GM12801 (cell line): ENCODE data around the gene TNFSF13B.

ENCODE experiments used
- CTCF ChIP-seq: IDR thresholded peaks from one replicate; pipeline ENCODE4 v1.5.1; 2011; ENCODE audit warnings: control low read depth; ENCODE audit not compliant: insufficient read length; ENCODE audit errors: extremely low read depth

The TNFSF13B gene

GRCh38 chr13:108326309-108326708 is 56.8 kb downstream of the TNFSF13B start:
- no peak for TF ChIP-seq CTCF

GRCh38 chr13:108328848-108329247 is 59.3 kb downstream of the TNFSF13B start:
- TF ChIP-seq CTCF = no peak

- TF ChIP-seq CTCF = no peak
Measured at GRCh38 chr13:108332791-108333190, 63.3 kb downstream of the TNFSF13B start.

- TF ChIP-seq CTCF = no peak
Measured at GRCh38 chr13:108342369-108343289, 73.1 kb downstream of the TNFSF13B start.

- no peak for TF ChIP-seq CTCF
Measured at GRCh38 chr13:108345016-108345415, 75.5 kb downstream of the TNFSF13B start.

GRCh38 chr13:108346376-108346775 is 76.9 kb downstream of the TNFSF13B start:
- TF ChIP-seq CTCF = no peak

- TF ChIP-seq CTCF = no peak
Measured at GRCh38 chr13:108349269-108349668, 79.8 kb downstream of the TNFSF13B start.
